IMR-90 (cell line): Measurements from ENCODE around the gene TBC1D10A. TPM values are rescaled to one million over a fixed set of nuclear protein-coding genes. Genes with fewer than 3 reads are reported as not detected.

ENCODE experiments used
- ATAC-seq: fragments of 200-7000 bp; cut with Tn5 transposase; 2 replicates; pipeline ENCODE4 v1.9.1; 2020; ENCODE audit warnings: low read depth, mild to moderate bottlenecking, moderate library complexity
- BruUV-seq: library from RNA; stranded (reverse); fragments of 400-500 nt; replicated peaks from 2 replicates; lab custom pipeline; 2021; lab: Mats Ljungman, UMichigan
- CTCF ChIA-PET: fragments of 300-600 bp; formaldehyde crosslinking; extraction: SDS; loops from one replicate; lab custom pipeline; 2021; ENCODE audit warnings: antibody characterized with exemption; lab: Yijun Ruan, JAX
- POLR2A ChIA-PET: fragments of 300-600 bp; sonication (Branson Sonifier 250); formaldehyde crosslinking; loops from one replicate; lab custom pipeline; 2022; ENCODE audit warnings: antibody characterized with exemption; ENCODE audit not compliant: unreplicated experiment; lab: Charles Lee
- DNase-seq: peaks from one replicate; pipeline ENCODE4 v3.0.0; 2013
- H2AFZ ChIP-seq: replicated peaks from 2 replicates; pipeline ENCODE3; 2013; ENCODE audit warnings: low read length, mild to moderate bottlenecking; ENCODE audit not compliant: poor library complexity
- H2AK5ac ChIP-seq: 2 replicates; pipeline ENCODE4 v1.6.1; 2013; ENCODE audit warnings: low read depth, low read length, inconsistent platforms
- H2AK9ac ChIP-seq: replicated peaks from 2 replicates; pipeline ENCODE3; 2013; ENCODE audit warnings: mild to moderate bottlenecking, low read depth, low read length, moderate library complexity; ENCODE audit not compliant: poor library complexity
- H2BK120ac ChIP-seq: 2 replicates; pipeline ENCODE4 v1.6.1; 2013; ENCODE audit warnings: low read depth, low read length, inconsistent platforms
- H2BK15ac ChIP-seq: 3 replicates; pipeline ENCODE4 v1.6.1; 2013; ENCODE audit warnings: low read depth, low read length, inconsistent platforms
- H2BK20ac ChIP-seq: 2 replicates; pipeline ENCODE4 v1.6.1; 2013; ENCODE audit warnings: low read depth, mild to moderate bottlenecking, inconsistent platforms, low read length, moderate library complexity
- H2BK5ac ChIP-seq: 2 replicates; pipeline ENCODE4 v1.6.1; 2013; ENCODE audit warnings: mild to moderate bottlenecking, low read depth, low read length, inconsistent platforms; ENCODE audit not compliant: poor library complexity, severe bottlenecking
- H3K14ac ChIP-seq: replicated peaks from 2 replicates; pipeline ENCODE4 v1.6.1; 2013; ENCODE audit warnings: low read depth, low read length, inconsistent platforms
- H3K18ac ChIP-seq: 2 replicates; pipeline ENCODE4 v1.6.1; 2013; ENCODE audit warnings: low read depth, low read length, control low read depth
- H3K23ac ChIP-seq: 2 replicates; pipeline ENCODE4 v1.6.1; 2013; ENCODE audit warnings: low read depth, low read length, inconsistent platforms
- H3K27ac ChIP-seq: 2 replicates; pipeline ENCODE4 v1.5.1; 2013; ENCODE audit warnings: mild to moderate bottlenecking, control low read depth, low read length; ENCODE audit not compliant: insufficient read depth
- H3K27me3 ChIP-seq: 2 replicates; pipeline ENCODE4 v1.6.1; 2013; ENCODE audit warnings: low read length; ENCODE audit not compliant: control insufficient read depth, insufficient read depth
- H3K36me3 ChIP-seq: 2 replicates; pipeline ENCODE4 v1.6.1; 2013; ENCODE audit warnings: low read length, mixed read lengths; ENCODE audit not compliant: control insufficient read depth, insufficient read depth
- H3K4ac ChIP-seq: 2 replicates; pipeline ENCODE4 v1.6.1; 2013; ENCODE audit warnings: low read depth, low read length, inconsistent platforms
- H3K4me1 ChIP-seq: 2 replicates; pipeline ENCODE4 v1.6.1; 2013; ENCODE audit warnings: low read length, mixed read lengths; ENCODE audit not compliant: control insufficient read depth, insufficient read depth
- H3K4me2 ChIP-seq: 2 replicates; pipeline ENCODE4 v1.6.1; 2013; ENCODE audit warnings: low read depth, mild to moderate bottlenecking, control low read depth, low read length, moderate library complexity
- H3K4me3 ChIP-seq: 2 replicates; pipeline ENCODE4 v1.5.1; 2013; ENCODE audit warnings: low read depth, mild to moderate bottlenecking, control low read depth, low read length, moderate library complexity; ENCODE audit not compliant: insufficient read depth
- H3K56ac ChIP-seq: 2 replicates; pipeline ENCODE4 v1.6.1; 2013; ENCODE audit warnings: low read length, inconsistent platforms; ENCODE audit not compliant: insufficient read depth; ENCODE audit errors: extremely low read depth
- H3K79me1 ChIP-seq, 2 experiments: 2 replicates each; pipeline ENCODE4 v1.6.1; 2013; ENCODE audit warnings: low read length in 2 of 2, inconsistent platforms in 1 of 2, low read depth in 1 of 2
- H3K9ac ChIP-seq: 2 replicates; pipeline ENCODE4 v1.6.1; 2013; ENCODE audit warnings: low read depth, low read length, control low read depth
- H3K9me1 ChIP-seq: 2 replicates; pipeline ENCODE4 v1.6.1; 2013; ENCODE audit warnings: low read length, inconsistent platforms; ENCODE audit not compliant: insufficient read depth
- H3K9me3 ChIP-seq: 2 replicates; pipeline ENCODE4 v1.6.1; 2013; ENCODE audit warnings: low read length; ENCODE audit not compliant: control insufficient read depth, insufficient read depth
- H4K20me1 ChIP-seq: 2 replicates; pipeline ENCODE4 v1.6.1; 2013; ENCODE audit warnings: low read length, inconsistent platforms; ENCODE audit not compliant: insufficient read depth
- H4K5ac ChIP-seq: 2 replicates; pipeline ENCODE4 v1.6.1; 2013; ENCODE audit warnings: mild to moderate bottlenecking, low read depth, low read length, control low read depth
- H4K8ac ChIP-seq, 2 experiments: 2 replicates each; pipeline ENCODE4 v1.6.1; 2013; ENCODE audit warnings: low read depth in 2 of 2, low read length in 2 of 2, control low read depth in 1 of 2, inconsistent platforms in 1 of 2
- H4K91ac ChIP-seq: 2 replicates; pipeline ENCODE4 v1.6.1; 2013; ENCODE audit warnings: low read depth, low read length, inconsistent platforms; ENCODE audit not compliant: insufficient read depth
- CEBPB ChIP-seq: IDR thresholded peaks from 2 replicates; pipeline ENCODE4 v1.6.1; 2012; ENCODE audit warnings: low read depth, low read length, improper control_type of control experiment
- MAFK ChIP-seq: IDR thresholded peaks from 2 replicates; pipeline ENCODE4 v1.6.1; 2012; ENCODE audit warnings: low read depth, low read length, improper control_type of control experiment
- RFX5 ChIP-seq: IDR thresholded peaks from 2 replicates; pipeline ENCODE4 v1.8.0; 2012; ENCODE audit warnings: low read depth, mild to moderate bottlenecking, low read length, moderate library complexity
- WGBS, 2 experiments: methylation state at CpG; one replicate each; pipeline versions ENCODE4 v1.1.5 to v1.1.7; 2013; ENCODE audit warnings: missing lambda C conversion rate in 2 of 2; ENCODE audit not compliant: insufficient read length in 1 of 2; ENCODE audit errors: extremely low coverage in 2 of 2; 5-methylcytosine and 5-hydroxymethylcytosine counted together
- dilution Hi-C: fragments of 300-500 bp; cut with HindIII; formaldehyde crosslinking; loops from one replicate; pipeline ENCODE4 v1.14.3; 2018; ENCODE audit warnings: low sequenced_read_pairs; ENCODE audit not compliant: unreplicated experiment
- in situ Hi-C: fragments of 300-500 bp; cut with MboI; formaldehyde crosslinking; loops from 3 replicates; pipeline ENCODE4 v1.14.3; 2019; ENCODE audit warnings: low sequenced_read_pairs, inconsistent platforms, mixed read lengths
- intact Hi-C: fragments of 100-400 bp; cut with micrococcal nuclease; formaldehyde crosslinking; loops from 2 replicates; pipeline ENCODE4 v1.10.0; 2022
- polyA plus RNA-seq, 3 experiments: library from polyadenylated mRNA; depleted of rRNA; stranded (reverse); fragments of >200 nt; gene quantifications; 2 replicates each; pipeline ENCODE4 v1.2.3, GENCODE V29; 2012; ENCODE audit warnings: low replicate concordance in 1 of 3
- total RNA-seq: library from RNA; depleted of rRNA; stranded (reverse); fragments of >200 nt; gene quantifications from 2 replicates; pipeline ENCODE4 v1.2.3, GENCODE V29; 2012

Gene TBC1D10A
- total and polyA plus RNA-seq, 2 of the 4 experiments (the other 2 are of a cell fraction), result 16.3 to 33.1 TPM

- TF ChIP-seq RFX5 (no peak), MAFK (no peak)
Observed at GRCh38 chr22:30286813-30287647, 39.7 kb downstream of the TBC1D10A start (continued).

- Histone ChIP-seq H4K20me1 (peaks cover 15% of the 10 kb centered on the region), H3K27me3 (no peaks in the 10 kb centered on the region), H3K9me1 (peaks cover 6% of the 10 kb centered on the region), H3K56ac (no peak overlapping the region), H3K9ac (no peak overlapping the region), H3K9me3 (no peaks in the 10 kb centered on the region), H2AK9ac (peak overlapping the region; percentile 74), H2BK120ac (no peak overlapping the region), H2AK5ac (peak overlapping the region; percentile 83), H3K23ac (no peak overlapping the region), H3K4me2 (no peak overlapping the region), H3K14ac (no peak overlapping the region), H4K91ac (no peak overlapping the region), H3K4ac (no peak overlapping the region), H2BK20ac (no peak overlapping the region), H3K18ac (no peak overlapping the region), H3K36me3 (peaks cover 26% of the 10 kb centered on the region), H3K4me1 (peaks cover 18% of the 10 kb centered on the region; the same call in 1 of the 2 replicates), H2BK15ac (no peak overlapping the region), H3K4me3 (no peak overlapping the region), H2AFZ (peak overlapping the region; percentile 19), H3K27ac (no peak overlapping the region), H4K8ac (no peak overlapping the region), H4K5ac (no peak overlapping the region), H3K79me1 (peaks cover 0 to 14% of the 10 kb centered on the region in 2 experiments; a peak in 3 of 4 replicates), H2BK5ac (no peak overlapping the region)
- no TSS peak for BruUV-seq
- in situ Hi-C loops (no loop called here), dilution Hi-C loops (no loop called here), intact Hi-C loops (no loop called here)
- DNase-seq (no peak), ATAC-seq (no peak)
- WGBS, 2 experiments, result 89% methylated on average over 5 of the region's 5 CpGs; no CpG with 5 or more reads in 1 of the 2 experiments
- no peak for TF ChIP-seq CEBPB
- POLR2A ChIA-PET, result no interaction called here
- CTCF ChIA-PET, result no interaction called here
Observed at GRCh38 chr22:30286331-30286730, 40.4 kb downstream of the TBC1D10A start.
